ENCODE data around the gene ZNF516.
A peak's percentile ranks its signal among the peaks of the same experiment; 100 is the strongest.

The ZNF516 gene

DNA sequence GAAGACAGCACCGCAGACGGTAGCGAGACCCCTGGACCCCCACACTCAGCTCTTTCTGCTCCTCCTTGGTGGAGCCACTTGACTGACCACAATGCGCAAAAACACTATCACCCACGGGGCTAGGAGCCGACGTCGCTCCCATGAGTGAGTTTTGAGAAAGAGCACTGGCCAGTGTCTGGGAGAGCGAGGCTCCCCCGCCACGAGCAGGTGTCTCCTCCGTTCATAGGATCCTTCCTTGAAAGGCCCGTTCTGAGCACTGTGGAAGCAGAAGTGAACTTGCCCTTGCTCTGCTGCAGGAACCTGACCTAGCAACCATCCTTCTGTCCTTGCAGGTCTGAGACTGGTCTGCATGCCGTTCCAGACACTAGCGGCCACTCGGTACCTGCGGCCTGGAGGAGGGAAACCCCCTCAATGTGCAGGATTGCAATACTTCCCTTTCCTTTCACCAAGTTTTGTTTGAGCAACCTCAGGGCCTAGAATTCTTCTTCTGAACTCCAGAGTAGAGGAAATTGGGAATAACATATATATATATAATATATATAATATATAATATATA, 12.9 kb upstream of the ZNF516 start:
- no peak for DNase-seq (ENCODE audit: low read depth in 3 of 3)

DNA sequence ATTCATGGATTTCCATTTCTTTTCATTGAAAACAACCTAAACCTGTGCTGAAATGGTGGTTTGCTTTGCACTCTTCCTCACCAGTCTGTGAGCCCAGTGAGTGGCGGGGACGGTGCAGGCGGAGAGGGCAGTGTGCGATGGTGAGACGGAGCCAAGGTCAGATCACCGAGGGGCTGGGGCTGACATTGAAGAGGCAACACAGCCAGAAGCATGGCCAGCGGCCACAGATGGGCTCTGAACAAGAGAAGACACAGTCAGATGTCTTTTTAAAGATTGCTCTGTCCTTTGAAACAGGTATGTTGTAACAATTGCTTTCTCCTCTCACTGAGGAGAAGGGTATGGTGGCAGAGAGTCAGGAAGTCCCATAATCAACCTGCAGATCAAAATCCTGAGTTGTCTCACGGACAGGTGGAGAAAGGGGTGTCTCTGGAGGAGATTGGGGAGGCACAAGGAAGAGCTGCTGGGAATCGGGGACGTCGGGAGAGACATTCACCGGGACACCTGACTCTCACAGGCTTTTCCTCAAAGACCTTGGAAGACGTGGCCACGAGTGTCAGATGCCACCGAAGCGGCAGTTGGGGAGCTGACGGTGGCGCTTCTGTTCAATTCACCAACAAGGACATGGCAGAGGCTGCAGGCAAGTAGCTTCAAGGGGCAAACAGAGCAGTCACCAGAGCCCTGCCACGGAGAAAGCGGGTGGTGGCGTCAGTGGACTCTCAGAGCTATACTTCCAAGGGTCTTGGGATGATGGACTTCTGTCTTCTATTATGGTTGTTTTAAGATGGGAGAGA, 12.1 kb upstream of the ZNF516 start:
- DNase-seq (ENCODE audit: low read depth in 3 of 3), result no peak

DNA sequence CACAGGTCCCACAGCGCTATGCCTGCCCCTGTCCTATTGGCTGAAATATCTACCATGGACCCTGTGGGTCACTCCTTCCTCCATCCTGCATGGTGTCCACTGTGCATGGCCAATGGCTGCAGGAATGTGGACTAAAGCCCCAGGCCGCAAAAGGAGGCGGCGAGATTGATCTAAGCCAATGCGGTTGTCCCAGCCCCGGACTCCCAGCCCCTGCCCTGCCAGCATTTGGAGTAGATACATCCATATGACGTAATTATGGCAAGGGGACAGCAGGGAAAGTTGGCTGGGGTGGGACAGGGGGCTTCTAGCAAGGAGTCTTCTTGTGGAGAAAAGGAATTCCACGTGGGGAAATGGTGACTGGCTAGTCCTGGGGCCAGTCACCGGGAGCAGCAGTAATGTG, 11.4 kb upstream of the ZNF516 start:
- no peak for DNase-seq (ENCODE audit: low read depth in 3 of 3)

DNA sequence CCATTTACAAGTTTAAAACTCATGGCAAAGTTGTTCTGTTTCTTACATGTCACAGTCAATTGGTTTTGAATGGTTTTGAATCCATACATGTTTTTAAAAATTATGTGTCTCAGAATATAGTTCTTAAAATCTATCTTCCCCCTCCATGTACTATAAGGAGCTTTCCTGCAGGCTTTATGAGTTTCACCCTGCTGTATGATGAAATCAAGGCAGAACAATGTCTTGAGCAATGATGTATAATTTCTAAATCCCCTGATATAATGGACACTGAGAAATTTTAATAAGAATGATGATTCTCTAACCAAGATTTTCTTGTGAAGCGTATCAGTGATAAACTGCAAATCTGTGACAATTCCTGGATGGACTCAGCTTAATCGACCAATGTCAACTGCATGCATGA, 10.6 kb upstream of the ZNF516 start:
- DNase-seq (ENCODE audit: low read depth in 3 of 3), result no peak

DNA sequence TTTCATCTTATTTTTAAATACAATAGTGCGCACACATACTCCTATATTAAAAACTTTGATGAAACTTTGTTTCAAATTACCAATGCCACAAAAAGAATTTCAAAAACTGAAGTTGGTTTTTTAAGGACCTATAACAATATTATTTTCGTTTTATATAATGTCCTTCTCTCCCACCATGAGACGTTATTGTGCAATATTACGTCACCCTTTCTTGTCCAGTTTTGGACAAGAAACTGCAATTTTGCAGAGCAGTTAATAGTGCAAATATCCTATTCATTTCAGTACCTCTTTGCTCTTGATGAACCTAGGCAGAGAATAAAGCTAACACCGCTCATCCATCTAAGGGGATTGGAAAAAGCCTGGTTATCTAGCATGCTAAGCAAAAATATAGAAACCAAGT, 9.7 kb upstream of the ZNF516 start:
- DNase-seq (ENCODE audit: low read depth in 3 of 3), result no peak

DNA sequence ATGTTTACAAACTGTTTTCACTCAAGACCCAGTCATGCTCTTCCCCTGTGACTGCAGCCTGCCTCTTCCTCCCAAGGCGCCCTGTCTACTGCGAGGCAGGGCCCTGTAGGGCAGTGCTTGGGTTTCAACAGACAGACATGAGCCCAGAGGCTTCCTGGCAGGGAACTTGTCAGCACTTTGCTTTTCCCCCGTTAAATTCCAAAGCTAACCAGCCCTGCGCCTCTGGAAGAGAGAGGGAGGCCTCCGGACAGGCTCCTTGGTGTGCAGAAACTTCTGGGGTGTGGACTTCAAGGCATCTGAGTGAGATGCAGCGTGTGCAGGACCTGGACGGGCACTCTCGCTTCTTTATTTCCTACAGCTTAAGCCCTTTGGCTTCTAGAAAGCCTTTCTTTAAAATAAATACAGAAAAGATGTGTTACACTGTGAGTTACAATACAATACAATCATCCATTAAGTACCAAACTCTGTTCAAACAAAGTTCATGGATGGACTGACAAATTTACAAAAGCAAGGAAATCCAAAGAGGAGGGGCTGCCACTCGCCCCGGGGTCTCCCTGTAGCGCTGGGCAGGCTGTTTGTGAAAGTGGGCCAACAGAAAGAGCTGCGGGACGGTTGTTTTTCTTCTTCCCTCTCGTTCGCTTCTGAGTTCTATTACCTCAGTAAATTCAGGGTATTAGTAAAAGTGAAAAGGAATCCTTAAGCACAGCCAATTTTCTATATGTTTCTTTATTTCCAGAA, 8.8 kb upstream of the ZNF516 start:
- no peak for DNase-seq (ENCODE audit: low read depth in 3 of 3)

DNA sequence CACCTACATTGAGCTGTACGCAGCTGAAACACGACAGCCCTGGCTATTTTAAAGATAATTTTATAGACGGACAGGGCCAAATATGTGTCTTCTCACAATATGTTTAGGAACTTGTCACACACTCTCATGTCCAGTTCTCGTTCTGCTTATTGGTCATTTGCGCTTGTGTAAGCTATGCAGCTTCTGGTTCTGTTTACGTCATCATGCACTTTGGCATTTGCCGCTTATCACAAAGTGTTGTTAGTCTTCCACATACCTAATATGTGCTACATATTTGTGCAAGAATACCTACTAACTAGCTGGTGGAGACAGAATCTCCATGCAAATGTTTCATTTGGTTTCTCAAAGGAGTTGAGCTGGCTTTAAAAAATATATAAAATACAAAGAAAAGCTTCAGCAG, 7.5 kb upstream of the ZNF516 start:
- DNase-seq (ENCODE audit: low read depth in 3 of 3), result no peak

DNA sequence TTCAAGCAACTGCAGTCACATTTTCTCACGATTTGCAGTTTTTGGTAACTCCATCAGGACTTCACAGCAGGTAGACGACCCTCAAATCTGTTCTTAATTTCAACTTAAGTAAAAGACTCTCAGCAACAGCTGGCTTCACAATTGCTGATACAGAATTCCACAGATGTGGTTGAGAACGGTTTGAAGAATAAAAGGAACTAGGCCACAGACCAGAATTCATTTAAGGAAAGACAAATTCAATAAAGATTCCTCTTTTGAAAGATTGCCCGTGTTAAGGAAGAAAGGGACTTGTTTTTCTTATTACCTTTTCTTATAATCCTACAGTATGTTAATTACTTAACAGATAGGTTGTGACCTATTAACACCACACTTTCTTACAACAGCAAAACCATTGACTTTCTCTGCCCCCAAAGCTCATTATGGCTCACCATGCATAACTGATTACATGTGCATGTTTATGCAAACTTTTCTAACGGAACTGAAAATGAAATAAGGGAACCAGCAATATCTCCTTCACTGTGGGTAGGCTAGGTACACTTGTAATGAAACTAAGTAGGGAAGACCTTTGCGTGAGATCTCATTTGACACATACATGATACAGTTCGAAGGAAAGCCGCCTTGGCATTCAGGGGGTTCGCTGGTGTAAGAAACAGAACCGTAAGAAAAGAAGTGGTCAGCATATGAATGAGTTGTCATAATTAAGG, 4.7 kb upstream of the ZNF516 start:
- DNase-seq (ENCODE audit: low read depth in 3 of 3), result no peak

DNA sequence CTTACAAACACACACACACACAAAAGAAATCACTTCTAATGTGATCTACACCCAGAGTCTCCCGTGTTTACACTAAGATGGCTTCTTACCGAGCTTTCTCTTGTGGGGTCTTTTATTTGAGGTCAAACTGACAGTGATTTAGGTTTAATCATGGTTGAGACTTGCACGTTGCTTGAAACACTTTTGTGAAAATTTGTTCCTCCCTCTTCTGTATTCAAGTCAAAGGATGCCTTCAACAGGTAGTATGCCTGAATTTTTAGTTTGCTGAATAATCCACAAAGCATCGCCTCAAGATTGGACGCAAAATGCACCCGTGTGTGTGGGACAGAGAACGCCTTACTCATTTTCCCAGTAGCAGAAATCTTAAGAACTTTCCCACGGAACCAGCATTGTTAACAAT, 4.0 kb upstream of the ZNF516 start:
- DNase-seq (ENCODE audit: low read depth in 3 of 3), result no peak

DNA sequence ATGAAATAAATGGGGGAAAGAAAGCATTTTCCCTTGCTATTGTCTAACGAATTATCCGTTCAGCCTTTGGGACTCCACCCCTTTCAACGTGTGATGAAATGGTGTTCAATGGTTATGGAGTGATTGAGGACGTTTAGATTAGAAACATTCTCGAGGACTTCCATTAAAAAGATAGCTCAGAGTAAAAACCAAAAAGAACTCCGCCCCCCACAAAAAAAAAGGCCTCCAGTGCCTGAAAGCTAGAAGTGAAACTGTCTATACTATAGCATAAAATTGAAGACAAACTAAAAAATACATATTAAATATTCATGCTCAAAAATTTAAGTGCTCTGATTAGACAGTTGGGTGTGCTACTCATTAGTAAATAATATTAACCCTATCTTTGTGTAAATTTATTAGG, 3.0 kb upstream of the ZNF516 start:
- no peak for DNase-seq (ENCODE audit: low read depth in 3 of 3)

DNA sequence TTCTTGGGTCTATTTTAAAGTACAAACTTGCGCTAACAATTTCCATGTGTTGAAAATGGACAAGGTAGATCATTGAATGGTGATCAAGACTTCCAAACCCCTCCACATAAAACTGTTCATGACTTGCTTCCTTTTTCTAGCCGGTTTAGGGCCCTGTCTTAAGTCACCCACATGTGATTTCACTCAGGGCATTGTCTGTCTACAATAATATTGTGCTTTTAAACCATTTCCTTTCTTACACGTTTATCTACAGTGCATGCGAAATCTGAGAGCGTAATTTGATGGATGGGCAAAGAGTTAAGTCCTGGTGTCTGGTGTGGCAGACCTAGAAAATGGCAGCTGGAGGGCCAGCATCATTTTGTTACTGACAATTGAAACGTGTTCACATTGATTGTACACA, 2.0 kb upstream of the ZNF516 start:
- DNase-seq (ENCODE audit: low read depth in 3 of 3), result no peak

DNA sequence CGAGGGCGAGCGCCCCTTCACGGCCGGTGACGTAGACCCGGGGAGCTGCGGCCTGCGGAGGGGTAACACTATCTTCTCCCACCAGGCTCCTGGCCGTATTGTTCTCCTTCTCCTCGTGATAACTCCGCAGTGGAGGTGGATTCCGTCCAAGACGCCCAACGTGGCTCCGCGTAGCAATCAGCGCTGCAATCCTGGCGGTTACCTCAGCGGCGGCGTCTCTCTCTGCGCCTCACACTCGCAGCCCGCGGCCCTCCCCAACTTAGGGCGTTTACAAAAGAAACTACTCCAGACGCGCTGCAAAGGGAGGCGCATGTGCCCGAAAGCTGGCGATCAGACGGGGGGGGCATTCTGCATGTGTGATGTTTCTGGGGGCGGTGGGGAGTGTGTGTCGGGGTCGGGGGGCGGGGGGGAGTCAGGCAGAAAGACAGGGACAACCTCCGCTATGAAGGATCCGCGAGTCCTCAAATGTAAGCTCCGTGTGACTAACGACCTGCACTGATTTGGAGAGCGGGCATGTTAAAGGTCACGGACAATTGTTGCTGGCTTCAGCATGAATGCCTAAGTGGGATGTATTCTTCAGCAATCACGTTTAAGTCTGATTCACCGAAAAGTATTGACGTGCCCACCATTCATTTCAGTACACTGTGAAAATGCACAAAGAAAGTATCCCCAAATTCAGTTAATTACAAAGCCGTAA, 1.3 kb upstream of the ZNF516 start:
- DNase-seq (ENCODE audit: low read depth in 3 of 3), result peak in 1 of 3 experiments; percentile 35

DNA sequence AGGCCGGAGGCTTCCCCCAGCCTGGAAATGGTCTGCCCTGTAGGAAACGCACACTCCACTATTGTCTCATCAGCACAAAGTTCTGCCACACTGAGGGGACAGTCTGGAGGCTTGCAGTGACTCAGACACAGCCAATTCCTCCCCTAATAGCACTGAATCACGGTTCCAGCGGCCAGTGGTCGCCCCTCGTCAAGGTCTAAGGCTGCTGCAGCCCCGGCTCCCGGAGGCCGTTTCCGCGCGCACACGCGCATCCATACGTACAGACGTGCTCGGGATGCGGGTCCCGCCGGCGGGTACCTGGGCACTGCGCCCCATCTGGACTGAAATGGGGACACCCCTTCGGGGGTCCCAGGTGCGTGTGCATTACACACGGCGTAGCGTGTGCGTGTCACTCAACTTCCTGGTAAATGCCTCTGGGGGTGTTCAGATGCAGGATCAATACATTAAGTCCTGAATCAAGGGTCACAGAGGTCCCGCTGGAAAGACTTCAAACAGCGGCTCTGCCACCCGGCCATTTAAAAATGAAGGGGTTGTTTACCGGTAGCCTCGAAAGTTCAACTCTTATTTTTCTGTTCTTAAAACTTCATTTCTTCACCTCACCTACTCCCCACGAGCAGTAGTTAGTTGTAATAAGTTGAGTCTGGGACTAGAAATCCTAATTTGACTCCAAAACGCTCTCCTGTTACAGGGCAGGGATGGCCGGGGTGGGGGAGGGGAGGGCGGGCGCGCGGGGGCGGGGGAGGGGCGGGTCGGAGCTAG, 572 bp upstream of the ZNF516 start:
- no peak for DNase-seq (ENCODE audit: low read depth in 3 of 3)

DNA sequence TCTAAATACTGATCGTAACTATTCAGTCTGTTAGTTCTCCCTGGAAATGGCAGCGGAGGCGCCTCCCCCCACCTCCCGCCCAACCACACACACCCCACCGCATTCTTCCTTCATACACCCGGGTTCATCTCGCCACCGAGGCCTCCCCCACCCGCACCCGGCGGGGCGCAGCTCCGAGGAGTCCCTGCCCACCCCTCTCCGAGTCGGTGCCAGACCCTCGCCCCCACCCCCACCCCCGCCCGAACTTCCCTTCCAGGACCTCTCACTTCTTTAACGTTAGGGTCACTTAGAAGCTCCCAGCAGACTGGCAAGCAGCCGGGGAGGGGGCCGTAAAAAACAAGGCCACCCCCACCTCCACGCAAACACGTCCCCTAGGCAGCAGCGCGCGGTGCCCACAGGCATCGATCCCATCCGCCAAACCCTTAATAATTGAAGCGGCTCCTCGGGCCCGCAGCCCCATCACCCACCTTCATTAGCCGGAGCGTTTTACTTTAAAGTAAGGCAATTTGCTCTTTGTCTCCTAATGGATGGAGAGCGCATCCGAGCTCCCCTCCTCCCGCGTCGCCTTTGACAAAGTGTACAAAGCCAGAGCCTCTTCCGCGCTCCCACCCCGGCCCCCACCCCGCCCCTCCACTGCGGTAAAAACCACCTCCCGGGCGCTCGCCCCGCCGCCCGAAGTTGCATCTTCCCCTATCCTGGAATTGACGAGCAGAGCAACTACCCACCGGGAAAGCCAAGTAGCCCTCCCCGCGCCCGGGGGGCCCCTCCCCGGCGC, 624 bp downstream of the ZNF516 start:
- DNase-seq (ENCODE audit: low read depth in 3 of 3), result no peak

DNA sequence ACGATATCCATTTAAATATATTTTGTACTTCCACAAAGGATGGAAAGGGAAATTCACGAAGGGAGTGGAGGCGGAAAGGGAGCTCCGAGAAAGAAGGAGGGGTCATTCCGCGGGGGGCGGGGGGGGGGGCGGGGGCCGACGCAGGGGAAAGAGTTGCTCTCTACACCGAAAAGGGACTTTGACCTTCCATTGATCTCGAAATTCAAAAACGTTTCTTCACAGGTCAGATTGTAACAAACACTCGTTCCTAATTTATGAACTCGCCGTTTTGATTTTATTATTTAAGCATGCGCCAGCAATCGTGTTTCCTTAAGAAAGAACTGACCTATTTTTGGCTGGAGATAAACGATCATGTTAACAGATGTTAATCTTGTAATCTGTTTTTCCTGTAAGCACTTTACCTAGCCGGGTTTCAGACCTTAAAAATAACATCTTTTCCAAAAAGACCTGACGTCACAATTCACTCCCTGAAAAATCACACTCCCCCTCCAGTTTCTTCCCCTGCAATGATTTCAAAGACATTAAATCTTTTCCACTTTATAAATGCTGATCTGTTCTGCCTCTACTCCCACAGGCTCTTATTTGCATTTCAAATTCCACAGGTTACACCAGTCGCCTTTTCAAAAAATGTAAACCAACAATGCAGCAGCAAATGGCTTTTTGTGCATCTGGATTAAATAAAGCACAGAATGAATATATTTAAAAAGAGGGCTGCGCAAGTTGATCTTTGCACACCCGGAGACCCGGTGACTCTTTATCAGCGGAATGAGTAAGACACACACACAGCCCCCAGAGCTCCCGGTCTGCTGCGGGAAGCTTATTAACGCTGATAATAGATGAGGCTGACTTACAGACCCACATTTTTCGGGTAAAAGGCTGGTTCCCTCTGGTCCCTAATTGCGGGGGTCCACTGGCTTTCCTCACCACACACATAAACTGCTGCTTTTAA, 1.6 kb downstream of the ZNF516 start:
- no peak for DNase-seq (ENCODE audit: low read depth in 3 of 3)

DNA sequence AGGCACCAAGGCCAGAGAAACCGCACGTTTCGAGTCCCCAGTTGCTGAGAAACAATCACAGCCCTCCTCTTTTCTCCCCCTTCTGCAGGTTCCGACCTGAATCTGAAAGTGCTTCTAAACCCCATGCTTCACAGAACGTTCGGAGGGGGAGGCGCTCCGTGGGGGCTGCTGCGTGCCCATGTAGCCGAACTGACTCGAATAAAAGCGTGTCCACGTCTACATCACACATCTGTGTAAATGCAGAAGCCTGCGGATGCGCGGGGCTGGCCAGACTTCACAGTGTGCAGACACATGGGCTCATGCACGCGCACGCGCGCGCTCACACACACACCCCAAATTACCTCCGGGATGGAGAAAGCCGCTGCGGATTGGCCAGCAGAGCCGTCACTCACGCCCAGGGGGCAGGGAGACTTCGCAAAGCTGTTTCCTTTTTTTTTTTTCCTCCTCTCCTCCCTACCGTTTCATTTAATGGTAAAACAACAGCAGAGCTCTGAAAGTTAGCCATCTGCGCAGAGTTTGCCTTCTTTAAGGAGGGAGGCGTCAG, 2.3 kb downstream of the ZNF516 start:
- peak; percentile 96 to 99 (median 96) for DNase-seq (ENCODE audit: low read depth in 3 of 3)

DNA sequence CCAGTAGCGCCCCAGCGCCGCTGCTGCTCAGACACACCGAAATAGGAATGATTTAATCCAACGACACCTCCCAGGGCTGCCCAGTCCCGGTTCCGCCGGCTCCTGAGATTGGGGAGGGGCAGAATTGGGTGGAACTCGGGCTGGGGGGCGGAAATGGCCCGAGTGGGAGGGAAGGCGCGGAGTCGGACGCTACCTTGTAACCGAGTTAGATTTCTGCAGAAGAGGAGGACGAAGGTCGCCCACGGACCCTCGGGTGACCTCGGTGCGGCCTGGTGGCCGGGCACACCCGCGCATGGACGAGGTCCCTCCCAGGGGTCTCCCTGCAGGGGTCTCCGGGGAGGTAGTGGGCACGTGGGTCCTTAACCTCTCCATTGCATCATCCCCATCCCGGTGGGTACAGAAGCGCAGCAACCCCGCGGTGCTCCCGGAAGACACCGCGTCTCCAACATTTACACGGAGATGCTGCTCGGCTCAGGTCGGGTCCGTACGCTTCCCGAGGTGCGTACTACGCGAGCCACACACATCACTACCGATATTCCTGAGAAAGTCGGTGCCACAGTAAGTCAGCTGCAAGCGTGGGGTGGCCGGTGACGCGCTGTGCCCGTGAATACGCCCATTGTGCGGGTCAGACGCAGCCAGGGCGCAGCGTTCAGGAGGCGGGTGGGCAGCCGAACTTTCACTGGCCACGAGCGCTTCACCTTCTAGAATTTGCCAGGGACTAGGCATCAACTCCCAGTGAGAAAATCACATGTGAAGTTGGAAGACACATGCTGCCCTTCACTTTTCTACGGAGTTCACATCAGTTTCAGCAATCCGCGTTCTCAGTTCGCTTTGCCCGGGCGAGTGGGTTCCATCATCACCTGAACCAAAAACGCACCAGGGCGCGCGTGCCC, 3.0 kb downstream of the ZNF516 start:
- peak in 1 of 3 experiments; percentile 30 for DNase-seq (ENCODE audit: low read depth in 3 of 3)

DNA sequence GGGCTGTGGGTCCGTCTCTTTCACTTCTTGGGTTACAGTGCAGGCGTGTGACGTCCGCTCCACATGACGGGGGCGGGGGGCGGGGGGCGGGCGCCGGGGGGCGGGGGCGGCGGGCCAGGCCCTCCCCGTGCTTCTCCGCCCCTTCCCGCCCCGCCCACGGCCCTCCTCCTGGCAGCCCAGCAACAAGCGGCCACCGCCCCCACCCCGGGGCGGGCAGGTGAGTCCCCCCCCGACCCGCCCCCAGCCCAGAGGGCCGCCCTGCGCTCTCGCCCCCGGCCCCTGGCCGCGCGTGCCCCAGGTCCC, 3.6 kb downstream of the ZNF516 start:
- peak in 1 of 3 experiments; percentile 69 for DNase-seq (ENCODE audit: low read depth in 3 of 3)
